HepG2 (cell line): Measurements from ENCODE around the gene NET1. TPM values are rescaled to one million over a fixed set of nuclear protein-coding genes. Genes with fewer than 3 reads are reported as not detected.
A peak's percentile ranks its signal among the peaks of the same experiment; 100 is the strongest.

Source experiments
- CBX1 ChIP-seq: IDR thresholded peaks from one replicate; pipeline ENCODE4 v1.6.1; 2016; ENCODE audit warnings: antibody characterized with exemption, low read depth
- FOSL2 ChIP-seq: sonication (generic); formaldehyde crosslinking; IDR thresholded peaks from 2 replicates; pipeline ENCODE4 v1.4.0; 2020; ENCODE audit warnings: missing genetic modification reagents
- NR1H2 ChIP-seq: sonication (generic); formaldehyde crosslinking; IDR thresholded peaks from 2 replicates; pipeline ENCODE4 v1.8.1; 2022; ENCODE audit warnings: low read depth, missing genetic modification reagents, borderline replicate concordance
- PCBP2 ChIP-seq: fragments of 200-400 bp; formaldehyde crosslinking; optimal IDR thresholded peaks from 2 replicates; pipeline ENCODE3; 2018; ENCODE audit warnings: low read length, low read depth; ENCODE audit not compliant: poor library complexity, severe bottlenecking
- POLR2AphosphoS5 ChIP-seq: IDR thresholded peaks from 2 replicates; pipeline ENCODE4 v1.6.1; 2012; ENCODE audit warnings: low read depth, low read length
- SIN3B ChIP-seq: fragments of 150-350 bp; IDR thresholded peaks from 2 replicates; pipeline ENCODE4 v1.6.1; 2014; ENCODE audit warnings: low read length
- ZKSCAN5 ChIP-seq: sonication (generic); formaldehyde crosslinking; IDR thresholded peaks from 2 replicates; pipeline ENCODE4 v1.5.1; 2020; ENCODE audit warnings: mild to moderate bottlenecking, missing genetic modification reagents
- ZNF263 ChIP-seq: sonication (generic); formaldehyde crosslinking; IDR thresholded peaks from 2 replicates; pipeline ENCODE4 v1.4.0; 2020; ENCODE audit warnings: missing genetic modification reagents
- ZNF264 ChIP-seq: sonication (generic); formaldehyde crosslinking; IDR thresholded peaks from 2 replicates; pipeline ENCODE4 v1.4.0; 2020; ENCODE audit warnings: missing genetic modification reagents
- ZNF367 ChIP-seq: sonication (generic); formaldehyde crosslinking; IDR thresholded peaks from 2 replicates; pipeline ENCODE4 v1.4.0; 2020; ENCODE audit warnings: missing genetic modification reagents, borderline replicate concordance
- ZNF451 ChIP-seq: sonication (generic); formaldehyde crosslinking; IDR thresholded peaks from 2 replicates; pipeline ENCODE4 v1.5.0; 2020; ENCODE audit warnings: mild to moderate bottlenecking, missing genetic modification reagents
- ZNF530 ChIP-seq: sonication (generic); formaldehyde crosslinking; IDR thresholded peaks from 2 replicates; pipeline ENCODE4 v1.5.0; 2020; ENCODE audit warnings: low read depth, mild to moderate bottlenecking, missing genetic modification reagents
- ZNF562 ChIP-seq: sonication (generic); formaldehyde crosslinking; IDR thresholded peaks from 2 replicates; pipeline ENCODE4 v1.8.0; 2022; ENCODE audit warnings: missing genetic modification reagents, borderline replicate concordance
- ZNF788 ChIP-seq: sonication (generic); formaldehyde crosslinking; IDR thresholded peaks from 2 replicates; pipeline ENCODE4 v1.5.0; 2020; ENCODE audit warnings: mild to moderate bottlenecking, missing genetic modification reagents, borderline replicate concordance
- polyA plus RNA-seq, 8 experiments: library from polyadenylated mRNA; depleted of rRNA in 3 of 8; stranded (reverse) in 7 of 8; unstranded in 1 of 8; fragments of >200 nt; fragmentation: Illumina TruSeq in 4 of 8; extraction: Trizol in 4 of 8; gene quantifications; 2 replicates each; pipeline versions ENCODE4 v1.2.1 to v1.2.3, GENCODE V29; 2011 to 2016; ENCODE audit warnings: low read depth in 4 of 8, missing spikeins in 1 of 8, mixed read lengths in 1 of 8; ENCODE audit not compliant: insufficient read depth in 1 of 8
- total RNA-seq, 5 experiments: library from RNA; depleted of rRNA; stranded (reverse); fragments of >200 nt; fragmentation: Illumina TruSeq; extraction: Trizol; gene quantifications; 2 replicates each; pipeline ENCODE4 v1.2.3, GENCODE V29; 2016; ENCODE audit warnings: low read depth in 1 of 5
- TF ChIP-seq, protein P1 (sequence below): sonication (generic); formaldehyde crosslinking; IDR thresholded peaks from 2 replicates; pipeline ENCODE4 v1.8.0; 2022; ENCODE audit warnings: mild to moderate bottlenecking, missing genetic modification reagents, borderline replicate concordance
- TF ChIP-seq, protein P2 (sequence below), 2 experiments: sonication (generic) in 1 of 2; formaldehyde crosslinking in 1 of 2; IDR thresholded peaks; 2 replicates each; pipeline versions ENCODE4 v1.4.0 to v1.6.1; 2018 to 2020; ENCODE audit warnings: missing genetic modification reagents in 2 of 2, borderline replicate concordance in 1 of 2, low read depth in 1 of 2, mild to moderate bottlenecking in 1 of 2, missing biosample characterization in 1 of 2
- TF ChIP-seq, protein P3 (sequence below): sonication (generic); formaldehyde crosslinking; IDR thresholded peaks from 2 replicates; pipeline ENCODE4 v1.8.1; 2023; ENCODE audit warnings: missing genetic modification reagents, mild to moderate bottlenecking, borderline replicate concordance
- TF ChIP-seq, protein P4 (sequence below): IDR thresholded peaks from 2 replicates; pipeline ENCODE4 v1.6.1; 2016; ENCODE audit warnings: low read depth, missing genetic modification reagents, missing compliant biosample characterization

Gene NET1
- total and polyA plus RNA-seq, 2 of the 13 experiments (the other 11 are each of a cell fraction or from before 2014, with no cell fraction given) = 48.1 to 65.8 TPM

DNA sequence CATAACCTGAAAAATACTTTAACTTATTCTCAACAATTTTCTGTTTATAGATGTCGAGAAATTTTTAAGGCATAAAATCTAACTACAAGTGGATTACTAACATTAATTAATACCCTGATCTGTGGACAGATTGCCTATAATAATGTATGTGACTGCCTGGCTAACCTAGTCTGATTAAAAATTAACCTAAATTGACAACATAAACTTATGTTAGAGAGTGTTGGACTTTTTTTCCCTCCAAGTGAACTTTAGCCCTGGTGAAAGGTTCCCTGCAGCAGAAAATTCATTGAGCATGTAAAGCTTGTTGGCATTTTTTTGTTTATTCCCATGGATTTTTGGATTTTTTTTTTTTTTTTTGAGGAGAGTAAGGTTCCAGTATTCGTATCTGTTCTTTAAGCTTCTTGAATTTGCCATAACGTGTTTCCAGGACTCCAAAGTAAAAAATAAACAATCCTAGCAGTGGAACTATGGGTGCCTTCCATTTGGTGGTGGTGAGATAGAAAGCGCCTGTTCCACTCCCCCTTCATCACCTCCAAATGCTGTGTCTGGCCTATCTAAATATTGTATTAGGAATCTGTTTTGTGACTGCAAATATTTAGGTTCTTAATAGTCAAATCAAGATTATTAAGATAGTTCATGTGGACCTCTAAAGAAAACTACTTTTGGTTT, 36.1 kb downstream of the NET1 start (continued):
- TF ChIP-seq ZNF788 (CRISPR knock-in tag) (no peak), ZNF264 (CRISPR knock-in tag) (no peak), ZNF562 (CRISPR knock-in tag) (no peak), ZNF367 (CRISPR knock-in tag) (no peak), ZNF451 (CRISPR knock-in tag) (no peak), FOSL2 (CRISPR knock-in tag) (no peak), NR1H2 (CRISPR knock-in tag) (no peak), ZNF530 (CRISPR knock-in tag) (no peak), SIN3B (0 out of 2 replicates have a peak, but pooled peaks have one; percentile 6), PCBP2 (no peak), ZKSCAN5 (peak; percentile 97), POLR2AphosphoS5 (0 out of 2 replicates have a peak, but pooled peaks have one; percentile 31), CBX1 (no peak), ZNF263 (CRISPR knock-in tag) (no peak)
- TF ChIP-seq, protein P1, sequence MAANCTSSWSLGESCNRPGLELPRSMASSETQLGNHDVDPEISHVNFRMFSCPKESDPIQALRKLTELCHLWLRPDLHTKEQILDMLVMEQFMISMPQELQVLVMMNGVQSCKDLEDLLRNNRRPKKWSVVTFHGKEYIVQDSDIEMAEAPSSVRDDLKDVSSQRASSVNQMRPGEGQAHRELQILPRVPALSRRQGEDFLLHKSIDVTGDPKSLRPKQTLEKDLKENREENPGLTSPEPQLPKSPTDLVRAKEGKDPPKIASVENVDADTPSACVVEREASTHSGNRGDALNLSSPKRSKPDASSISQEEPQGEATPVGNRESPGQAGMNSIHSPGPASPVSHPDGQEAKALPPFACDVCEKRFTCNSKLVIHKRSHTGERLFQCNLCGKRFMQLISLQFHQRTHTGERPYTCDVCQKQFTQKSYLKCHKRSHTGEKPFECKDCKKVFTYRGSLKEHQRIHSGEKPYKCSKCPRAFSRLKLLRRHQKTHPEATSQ (CRISPR knock-in tag) = no peak
- TF ChIP-seq, protein P2, sequence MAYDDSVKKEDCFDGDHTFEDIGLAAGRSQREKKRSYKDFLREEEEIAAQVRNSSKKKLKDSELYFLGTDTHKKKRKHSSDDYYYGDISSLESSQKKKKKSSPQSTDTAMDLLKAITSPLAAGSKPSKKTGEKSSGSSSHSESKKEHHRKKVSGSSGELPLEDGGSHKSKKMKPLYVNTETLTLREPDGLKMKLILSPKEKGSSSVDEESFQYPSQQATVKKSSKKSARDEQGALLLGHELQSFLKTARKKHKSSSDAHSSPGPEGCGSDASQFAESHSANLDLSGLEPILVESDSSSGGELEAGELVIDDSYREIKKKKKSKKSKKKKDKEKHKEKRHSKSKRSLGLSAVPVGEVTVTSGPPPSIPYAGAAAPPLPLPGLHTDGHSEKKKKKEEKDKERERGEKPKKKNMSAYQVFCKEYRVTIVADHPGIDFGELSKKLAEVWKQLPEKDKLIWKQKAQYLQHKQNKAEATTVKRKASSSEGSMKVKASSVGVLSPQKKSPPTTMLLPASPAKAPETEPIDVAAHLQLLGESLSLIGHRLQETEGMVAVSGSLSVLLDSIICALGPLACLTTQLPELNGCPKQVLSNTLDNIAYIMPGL (CRISPR knock-in tag; IDR thresholded peaks at IDR 0.05; ENCODE audit: borderline replicate concordance in 1 of 2, low read depth in 1 of 2) = no peak
- TF ChIP-seq, protein P3, sequence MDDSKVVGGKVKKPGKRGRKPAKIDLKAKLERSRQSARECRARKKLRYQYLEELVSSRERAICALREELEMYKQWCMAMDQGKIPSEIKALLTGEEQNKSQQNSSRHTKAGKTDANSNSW (CRISPR knock-in tag) = no peak
- TF ChIP-seq, protein P4, sequence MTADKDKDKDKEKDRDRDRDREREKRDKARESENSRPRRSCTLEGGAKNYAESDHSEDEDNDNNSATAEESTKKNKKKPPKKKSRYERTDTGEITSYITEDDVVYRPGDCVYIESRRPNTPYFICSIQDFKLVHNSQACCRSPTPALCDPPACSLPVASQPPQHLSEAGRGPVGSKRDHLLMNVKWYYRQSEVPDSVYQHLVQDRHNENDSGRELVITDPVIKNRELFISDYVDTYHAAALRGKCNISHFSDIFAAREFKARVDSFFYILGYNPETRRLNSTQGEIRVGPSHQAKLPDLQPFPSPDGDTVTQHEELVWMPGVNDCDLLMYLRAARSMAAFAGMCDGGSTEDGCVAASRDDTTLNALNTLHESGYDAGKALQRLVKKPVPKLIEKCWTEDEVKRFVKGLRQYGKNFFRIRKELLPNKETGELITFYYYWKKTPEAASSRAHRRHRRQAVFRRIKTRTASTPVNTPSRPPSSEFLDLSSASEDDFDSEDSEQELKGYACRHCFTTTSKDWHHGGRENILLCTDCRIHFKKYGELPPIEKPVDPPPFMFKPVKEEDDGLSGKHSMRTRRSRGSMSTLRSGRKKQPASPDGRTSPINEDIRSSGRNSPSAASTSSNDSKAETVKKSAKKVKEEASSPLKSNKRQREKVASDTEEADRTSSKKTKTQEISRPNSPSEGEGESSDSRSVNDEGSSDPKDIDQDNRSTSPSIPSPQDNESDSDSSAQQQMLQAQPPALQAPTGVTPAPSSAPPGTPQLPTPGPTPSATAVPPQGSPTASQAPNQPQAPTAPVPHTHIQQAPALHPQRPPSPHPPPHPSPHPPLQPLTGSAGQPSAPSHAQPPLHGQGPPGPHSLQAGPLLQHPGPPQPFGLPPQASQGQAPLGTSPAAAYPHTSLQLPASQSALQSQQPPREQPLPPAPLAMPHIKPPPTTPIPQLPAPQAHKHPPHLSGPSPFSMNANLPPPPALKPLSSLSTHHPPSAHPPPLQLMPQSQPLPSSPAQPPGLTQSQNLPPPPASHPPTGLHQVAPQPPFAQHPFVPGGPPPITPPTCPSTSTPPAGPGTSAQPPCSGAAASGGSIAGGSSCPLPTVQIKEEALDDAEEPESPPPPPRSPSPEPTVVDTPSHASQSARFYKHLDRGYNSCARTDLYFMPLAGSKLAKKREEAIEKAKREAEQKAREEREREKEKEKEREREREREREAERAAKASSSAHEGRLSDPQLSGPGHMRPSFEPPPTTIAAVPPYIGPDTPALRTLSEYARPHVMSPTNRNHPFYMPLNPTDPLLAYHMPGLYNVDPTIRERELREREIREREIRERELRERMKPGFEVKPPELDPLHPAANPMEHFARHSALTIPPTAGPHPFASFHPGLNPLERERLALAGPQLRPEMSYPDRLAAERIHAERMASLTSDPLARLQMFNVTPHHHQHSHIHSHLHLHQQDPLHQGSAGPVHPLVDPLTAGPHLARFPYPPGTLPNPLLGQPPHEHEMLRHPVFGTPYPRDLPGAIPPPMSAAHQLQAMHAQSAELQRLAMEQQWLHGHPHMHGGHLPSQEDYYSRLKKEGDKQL = no peak
